GM03348 (cell line): ENCODE results near the gene IFNB1.

Experiments
- DNase-seq: peaks from one replicate; pipeline ENCODE4 v3.0.0; 2012; ENCODE audit warnings: low spot score

Gene IFNB1

DNA sequence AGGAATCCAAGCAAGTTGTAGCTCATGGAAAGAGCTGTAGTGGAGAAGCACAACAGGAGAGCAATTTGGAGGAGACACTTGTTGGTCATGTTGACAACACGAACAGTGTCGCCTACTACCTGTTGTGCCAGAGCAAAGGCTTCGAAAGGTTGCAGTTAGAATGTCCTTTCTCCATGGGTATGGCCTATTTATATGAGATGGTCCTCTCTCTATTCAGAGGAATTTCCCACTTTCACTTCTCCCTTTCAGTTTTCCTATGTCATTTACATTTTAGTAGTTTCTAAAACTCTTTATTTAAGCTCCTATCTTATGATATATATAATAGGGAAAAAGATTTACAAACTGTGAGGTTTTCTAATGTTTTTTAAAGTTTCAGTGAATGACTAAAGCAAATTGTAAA, at the start of gene IFNB1:
Gene IFNB1, minus strand, starts transcription at position 162 of the 400 bp plus-strand sequence. Its CDS starts 73 bp downstream, at position 89.
- DNase-seq: no peak

DNA sequence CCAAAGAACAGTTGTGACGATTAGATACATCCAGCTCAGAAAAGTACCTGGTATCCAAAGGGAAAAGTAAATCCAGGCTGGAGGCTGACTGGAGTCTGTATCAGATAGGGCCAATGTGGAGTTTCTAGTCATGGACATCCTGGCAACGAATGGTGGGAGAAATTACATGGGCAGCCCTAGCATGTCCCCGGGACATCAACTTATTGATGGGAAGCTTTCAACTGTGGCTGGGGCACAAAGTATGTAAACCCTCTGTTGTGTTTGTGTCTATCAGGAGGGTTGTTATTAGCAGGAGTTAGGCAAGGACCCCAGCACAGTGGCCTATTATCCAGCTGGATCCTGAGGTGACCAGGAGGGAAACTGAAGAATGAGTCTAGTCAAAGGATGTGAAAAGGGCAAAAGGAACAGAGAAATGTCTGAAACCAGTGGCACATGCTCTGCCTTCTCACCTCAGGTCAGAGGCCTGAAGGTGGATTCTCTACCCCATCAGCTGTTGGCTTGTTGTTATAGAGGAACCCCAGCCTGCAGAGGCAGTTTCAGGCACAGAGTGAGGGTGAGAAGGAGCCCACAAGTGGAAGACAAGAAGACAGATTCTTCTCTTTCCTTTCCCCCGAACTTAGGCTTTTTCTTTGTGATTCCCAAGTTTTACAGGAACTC, 44.0 kb upstream of the IFNB1 start:
- no peak for DNase-seq

GRCh38 chr9:21121079-21121478, 43.3 kb upstream of the IFNB1 start:
- no peak for DNase-seq

GRCh38 chr9:21119093-21119770, 41.5 kb upstream of the IFNB1 start:
- DNase-seq: no peak

DNA sequence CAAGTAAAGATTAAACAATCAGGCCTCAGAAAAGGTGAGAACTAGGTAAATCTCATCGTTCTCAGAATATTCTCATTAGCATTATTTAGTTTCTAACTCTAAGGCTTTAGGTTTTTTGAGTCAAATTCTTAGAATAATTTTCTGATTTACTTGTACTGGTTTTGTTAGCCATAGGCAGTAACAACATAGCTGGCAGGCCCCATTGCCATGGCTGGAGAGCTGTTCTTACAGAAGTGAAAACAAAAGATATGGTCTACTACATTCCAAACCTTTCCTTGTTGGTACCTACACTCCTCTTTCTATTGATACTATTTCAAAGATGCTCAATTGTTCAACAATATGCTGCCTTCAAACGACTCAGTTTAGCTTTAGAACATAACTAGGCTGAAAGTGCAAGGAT, 36.6 kb upstream of the IFNB1 start:
- no peak for DNase-seq

DNA sequence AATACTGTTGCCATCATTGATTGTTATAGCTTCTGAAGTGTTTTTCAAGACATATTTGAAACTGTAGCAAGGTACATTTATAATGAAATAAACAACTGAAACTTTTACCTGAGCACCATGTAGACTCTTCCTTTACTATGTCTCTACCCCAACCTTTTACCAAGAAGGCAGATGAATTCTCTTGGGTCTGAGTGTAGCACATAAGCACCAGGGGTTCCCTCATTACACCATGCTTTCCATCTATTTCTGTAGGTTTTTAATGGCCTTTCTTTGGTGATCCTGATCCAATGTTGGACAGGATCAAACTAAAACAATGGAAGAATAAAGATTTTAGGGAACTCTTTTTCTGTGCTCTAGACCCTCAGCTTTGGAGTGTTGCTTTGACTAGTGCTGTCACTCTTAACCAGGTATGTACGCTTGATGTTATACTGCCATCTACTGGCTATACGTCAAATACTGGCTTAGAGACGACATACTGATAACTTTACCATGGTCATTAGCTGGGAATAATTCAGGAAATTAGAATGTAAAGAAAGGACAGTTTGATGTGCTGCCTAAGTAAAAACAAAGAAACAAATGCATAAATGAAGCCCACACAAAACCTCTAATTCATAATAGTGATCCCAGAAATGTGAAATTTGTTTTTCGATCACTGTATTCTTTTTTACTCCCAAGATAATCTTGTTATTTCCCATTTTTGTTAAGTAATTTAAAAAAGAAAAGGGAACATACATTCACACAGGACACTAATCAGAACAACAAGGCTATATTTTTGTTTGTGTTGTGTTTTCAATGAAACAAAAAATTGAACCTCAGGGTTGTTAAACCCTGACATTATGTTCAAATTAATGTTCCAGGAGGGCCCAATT, 33.2 kb upstream of the IFNB1 start:
- peak; percentile 59 for DNase-seq

GRCh38 chr9:21104787-21105186, 27.0 kb upstream of the IFNB1 start:
- DNase-seq: no peak

DNA sequence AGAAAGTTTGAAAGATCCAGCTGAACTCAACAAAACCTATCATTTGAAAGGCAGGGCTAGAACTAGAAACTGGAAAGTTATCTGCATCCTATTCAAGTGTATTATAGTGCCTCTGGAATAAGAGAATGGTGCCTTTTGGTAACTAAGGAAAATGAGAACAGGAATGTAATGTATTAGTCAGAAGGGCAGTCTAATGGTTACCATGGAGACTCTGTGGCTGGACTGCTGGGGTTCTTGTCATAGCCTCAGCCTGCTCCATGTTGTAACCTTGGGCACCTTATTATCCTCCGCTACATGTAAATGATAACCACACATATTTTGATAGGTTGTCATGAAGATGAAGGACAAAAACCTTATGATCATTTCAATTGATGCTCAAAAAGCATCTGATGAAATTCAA, 24.6 kb upstream of the IFNB1 start:
- peak; percentile 15 for DNase-seq

DNA sequence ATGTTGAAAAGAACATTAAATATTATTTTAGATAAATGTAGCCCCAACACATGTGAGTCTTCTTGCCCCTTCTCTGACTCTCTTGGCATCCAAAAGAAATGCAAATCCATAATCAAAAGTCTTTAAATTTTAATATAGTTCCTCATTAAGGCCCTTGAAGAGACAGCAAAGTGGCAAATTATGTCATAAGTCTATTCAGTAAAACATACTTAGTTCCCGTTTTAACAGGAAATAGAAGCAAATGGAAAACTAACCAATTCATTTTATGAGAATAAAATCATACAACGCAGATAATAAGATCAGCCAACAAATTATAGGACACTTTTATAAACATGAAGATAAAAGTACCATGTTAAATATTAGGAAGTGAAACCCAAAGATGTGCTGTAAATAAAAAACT, 20.1 kb upstream of the IFNB1 start:
- DNase-seq: no peak

- DNase-seq: no peak
Observed at GRCh38 chr9:21096901-21097255, 19.1 kb upstream of the IFNB1 start.

- peak; percentile 16 for DNase-seq
Observed at GRCh38 chr9:21096172-21096900, 18.6 kb upstream of the IFNB1 start.

- DNase-seq: no peak
Observed at GRCh38 chr9:21095561-21095960, 17.8 kb upstream of the IFNB1 start.

GRCh38 chr9:21086538-21086937, 8.8 kb upstream of the IFNB1 start:
- no peak for DNase-seq

DNA sequence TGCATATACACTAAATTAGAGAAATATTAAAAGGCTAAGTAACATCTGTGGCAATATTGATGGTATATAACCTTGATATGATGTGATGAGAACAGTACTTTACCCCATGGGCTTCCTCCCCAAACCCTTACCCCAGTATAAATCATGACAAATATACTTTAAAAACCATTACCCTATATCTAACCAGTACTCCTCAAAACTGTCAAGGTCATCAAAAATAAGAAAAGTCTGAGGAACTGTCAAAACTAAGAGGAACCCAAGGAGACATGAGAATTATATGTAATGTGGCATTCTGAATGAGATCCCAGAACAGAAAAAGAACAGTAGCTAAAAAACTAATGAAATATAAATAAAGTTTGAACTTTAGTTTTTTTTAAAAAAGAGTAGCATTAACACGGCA, 7.3 kb upstream of the IFNB1 start:
- DNase-seq: no peak

GRCh38 chr9:21084242-21084850, 6.6 kb upstream of the IFNB1 start:
- DNase-seq: no peak

DNA sequence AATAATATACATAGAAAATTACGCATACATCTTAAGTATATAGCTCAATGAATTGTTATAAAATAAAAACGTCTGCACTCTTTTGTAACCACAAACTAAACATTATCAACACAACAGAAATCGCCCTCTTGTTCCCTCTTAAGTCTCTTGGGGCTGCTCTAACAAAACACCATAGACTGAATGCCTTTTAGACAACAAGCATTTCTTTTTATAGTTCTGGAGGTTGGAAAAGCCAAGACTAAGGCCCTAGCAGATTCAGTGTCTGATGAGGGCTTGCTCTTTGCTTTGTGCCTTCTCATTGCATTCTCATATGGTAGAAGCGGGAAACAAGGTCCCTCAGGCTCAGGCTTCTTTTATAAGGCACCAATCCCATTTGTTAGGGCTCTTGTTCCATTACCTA, 4.9 kb upstream of the IFNB1 start:
- no peak for DNase-seq

DNA sequence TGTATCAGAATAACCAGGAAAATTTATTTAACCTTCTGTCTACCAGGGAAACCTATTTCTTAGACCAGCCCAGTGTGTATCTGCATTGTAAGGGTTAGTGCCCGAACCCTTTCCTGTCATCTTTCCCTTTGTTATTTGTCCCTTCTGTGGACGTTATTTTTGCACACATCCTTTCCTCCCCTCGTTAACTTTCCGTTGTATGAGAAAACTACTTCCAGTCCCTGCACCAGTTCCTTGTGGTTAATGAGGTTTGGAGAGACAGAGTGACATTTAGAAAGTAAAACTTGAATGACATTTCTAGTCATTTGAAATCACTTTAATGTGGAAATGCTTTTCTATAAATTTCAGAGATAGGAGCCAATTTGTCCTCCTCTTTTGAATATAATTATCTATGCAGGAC, 4.3 kb upstream of the IFNB1 start:
- DNase-seq: no peak

DNA sequence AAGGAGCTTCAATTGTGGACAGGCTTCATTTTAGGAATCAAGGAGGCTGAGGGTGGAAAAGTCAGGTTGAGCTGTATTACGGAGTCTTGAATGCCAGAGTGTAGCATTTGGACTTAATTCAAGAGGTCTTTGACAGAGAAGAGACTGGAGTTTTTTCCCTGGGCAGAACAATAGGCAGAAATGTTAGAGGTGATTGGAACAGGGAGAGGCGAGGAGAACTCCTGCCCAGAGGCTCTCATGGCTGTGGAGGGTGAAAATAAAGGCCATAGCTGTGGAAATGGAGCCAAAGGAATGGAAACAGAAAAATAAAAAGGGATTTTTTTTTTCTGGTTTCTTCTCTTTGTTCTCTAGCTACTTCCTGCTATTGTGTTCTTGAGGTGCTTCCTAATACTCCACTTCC, 3.7 kb upstream of the IFNB1 start:
- DNase-seq: no peak

- DNase-seq: no peak
Observed at GRCh38 chr9:21080793-21081192, 3.1 kb upstream of the IFNB1 start.

DNA sequence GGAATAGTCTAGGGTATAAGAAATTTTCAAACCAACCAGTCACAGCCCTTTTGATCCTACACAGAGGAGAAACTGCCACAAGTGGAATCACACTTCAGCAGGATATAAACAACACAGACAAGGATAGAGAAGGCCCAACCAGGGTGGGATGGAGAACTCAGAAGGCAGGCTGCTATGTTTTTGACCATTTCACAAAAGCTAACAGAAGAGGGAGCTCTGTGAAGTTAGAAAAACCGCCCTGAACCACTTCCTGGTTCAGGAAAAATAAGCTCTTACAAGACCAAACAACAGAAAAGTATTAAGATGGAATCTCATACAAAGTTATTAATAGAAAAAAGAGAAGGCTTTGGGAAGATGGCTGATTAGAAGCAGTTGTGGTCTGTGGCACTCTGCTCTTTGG, 960 bp upstream of the IFNB1 start:
- no peak for DNase-seq

DNA sequence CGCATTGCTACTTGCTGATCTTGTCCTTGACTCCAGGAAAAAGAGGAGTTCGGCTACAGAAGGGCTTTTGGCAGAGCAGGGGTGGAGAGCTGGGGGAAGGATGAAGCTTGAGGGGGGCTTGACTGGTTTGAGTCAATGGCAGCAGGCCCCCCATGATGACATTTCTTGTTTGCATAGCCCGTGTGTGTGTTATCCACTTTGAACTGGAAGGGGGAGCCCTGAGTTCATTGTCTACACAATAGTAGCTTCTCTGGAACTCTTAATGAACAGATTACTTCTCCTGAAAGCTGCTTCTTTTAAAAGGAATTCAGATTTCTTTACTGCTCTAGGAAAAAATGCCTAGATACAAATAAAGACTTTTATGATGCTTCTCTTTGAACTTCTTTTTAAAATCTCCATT, 2.3 kb downstream of the IFNB1 start:
- no peak for DNase-seq

GRCh38 chr9:21070906-21071305, 6.8 kb downstream of the IFNB1 start:
- DNase-seq: no peak
